HepG2 (cell line): ENCODE results near the gene LIPC.

Experiments used
- CHD4 ChIP-seq: fragments of 200-600 bp; sonication (generic); IDR thresholded peaks from 2 replicates; pipeline ENCODE4 v1.7.0; 2017; ENCODE audit warnings: mild to moderate bottlenecking, low read length, borderline replicate concordance
- CSRNP2 ChIP-seq: sonication (generic); formaldehyde crosslinking; conservative IDR thresholded peaks from 2 replicates; pipeline ENCODE4 v1.8.0; 2022; ENCODE audit warnings: low read depth, missing genetic modification reagents
- CTCF ChIP-seq: sonication (generic); formaldehyde crosslinking; IDR thresholded peaks from 2 replicates; pipeline ENCODE4 v1.5.0; 2020; ENCODE audit warnings: mild to moderate bottlenecking, missing genetic modification reagents, moderate library complexity
- EP300 ChIP-seq, 3 experiments: sonication (generic) in 1 of 3; formaldehyde crosslinking in 1 of 3; IDR thresholded peaks; 2 replicates each; pipeline versions ENCODE4 v1.5.1 to v1.6.1; 2011 to 2020; ENCODE audit warnings: low read depth in 2 of 3, low read length in 2 of 3, borderline replicate concordance in 1 of 3, improper control_type of control experiment in 1 of 3, mild to moderate bottlenecking in 1 of 3, missing genetic modification reagents in 1 of 3, moderate library complexity in 1 of 3
- ERF ChIP-seq: IDR thresholded peaks from 2 replicates; pipeline ENCODE4 v1.6.1; 2018; ENCODE audit warnings: missing biosample characterization, missing genetic modification reagents
- NCOR1 ChIP-seq: fragments of 200-600 bp; sonication (generic); IDR thresholded peaks from 2 replicates; pipeline ENCODE4 v1.7.0; 2017; ENCODE audit warnings: antibody characterized with exemption, low read length, borderline replicate concordance
- POLR2A ChIP-seq, 2 experiments: IDR thresholded peaks; 2 replicates each; pipeline ENCODE4 v1.6.1; 2011; ENCODE audit warnings: low read depth in 2 of 2, low read length in 2 of 2, mild to moderate bottlenecking in 1 of 2, moderate library complexity in 1 of 2; ENCODE audit not compliant: insufficient read depth in 1 of 2
- PRDM15 ChIP-seq: sonication (generic); formaldehyde crosslinking; IDR thresholded peaks from 2 replicates; pipeline ENCODE4 v1.4.0; 2020; ENCODE audit warnings: missing genetic modification reagents
- PREB ChIP-seq: sonication (generic); formaldehyde crosslinking; IDR thresholded peaks from 2 replicates; pipeline ENCODE4 v1.4.0; 2020; ENCODE audit warnings: missing genetic modification reagents
- SRF ChIP-seq: IDR thresholded peaks from 2 replicates; pipeline ENCODE4 v1.6.1; 2011; ENCODE audit warnings: mild to moderate bottlenecking, low read depth, low read length, moderate library complexity
- THAP11 ChIP-seq: IDR thresholded peaks from 2 replicates; pipeline ENCODE4 v1.6.1; 2016; ENCODE audit warnings: missing biosample characterization, missing genetic modification reagents
- ZBTB34 ChIP-seq: sonication (generic); formaldehyde crosslinking; IDR thresholded peaks from 2 replicates; pipeline ENCODE4 v1.8.0; 2022; ENCODE audit warnings: mild to moderate bottlenecking, missing genetic modification reagents
- ZKSCAN8 ChIP-seq: IDR thresholded peaks from 2 replicates; pipeline ENCODE4 v1.6.1; 2016; ENCODE audit warnings: borderline replicate concordance, missing genetic modification reagents, missing compliant biosample characterization

GRCh38 chr15:58565619-58566018 is 133.8 kb downstream of the LIPC start:
- TF ChIP-seq ZKSCAN8 (CRISPR knock-in tag) = no peak
- no peak for TF ChIP-seq EP300 (IDR thresholded peaks at IDR 0.05; ENCODE audit: low read depth in 2 of 2, low read length in 2 of 2)
- no peak for TF ChIP-seq EP300 (CRISPR knock-in tag; IDR thresholded peaks at IDR 0.05; ENCODE audit: borderline replicate concordance)
- no peak for TF ChIP-seq SRF
- no peak for TF ChIP-seq NCOR1
- no peak for TF ChIP-seq POLR2A (IDR thresholded peaks at IDR 0.05; ENCODE audit: insufficient read depth in 1 of 2, low read depth in 2 of 2, low read length in 2 of 2)
- TF ChIP-seq ERF (CRISPR knock-in tag) = no peak
- no peak for TF ChIP-seq CHD4
- TF ChIP-seq PRDM15 = no peak
- no peak for TF ChIP-seq CTCF (CRISPR knock-in tag)
- TF ChIP-seq THAP11 (CRISPR knock-in tag) = no peak
- no peak for TF ChIP-seq ZBTB34 (CRISPR knock-in tag)
- no peak for TF ChIP-seq PREB (CRISPR knock-in tag)
- no peak for TF ChIP-seq CSRNP2
